ENCODE data around the gene MAPK11. TPM values are rescaled to one million over a fixed set of nuclear protein-coding genes. Genes with fewer than 3 reads are reported as not detected.

MAPK11 gene
- total RNA-seq, 1 experiment from 2014 or later, result 19.3 TPM

- DNase-seq (ENCODE audit: low read depth, low spot score), result no peak
- H3K27me3 ChIP-seq (ENCODE audit: insufficient read depth, low read length), result no peaks in the 10 kb centered on the region
- H2AFZ ChIP-seq (ENCODE audit: low read depth, low read length, poor library complexity, severe bottlenecking), result no peak overlapping the region
- POLR2A ChIA-PET, result no interaction called here
- no peak for ATAC-seq
- no peaks in the 10 kb centered on the region for H3K9me2 ChIP-seq (ENCODE audit: insufficient read depth)
- CTCF ChIA-PET, result no interaction called here
- BruUV-seq (replicated peaks), result TSS peak; percentile 38
- peaks cover 25 to 29% of the 10 kb centered on the region in 2 experiments for H3K4me1 ChIP-seq (ENCODE audit: control insufficient read depth in 1 of 2, insufficient read depth in 2 of 2, low read length in 2 of 2)
- peaks cover 83% of the 10 kb centered on the region for H3K79me2 ChIP-seq (ENCODE audit: insufficient read depth, low read length)
- RAD21 ChIA-PET (ENCODE audit: low non-redundant PET in 1 of 2, low total read pairs in 2 of 2, uncharacterized antibody in 2 of 2, unreplicated experiment in 2 of 2), result no interaction called here
- H4K20me1 ChIP-seq (ENCODE audit: insufficient read depth), result no peaks in the 10 kb centered on the region
- TF ChIP-seq MAX (IDR thresholded peaks at IDR 0.05) (no peak), CBX3 (IDR thresholded peaks at IDR 0.05; ENCODE audit: low read depth) (no peak), CEBPB (IDR thresholded peaks at IDR 0.05; ENCODE audit: low read depth) (no peak), POLR2AphosphoS5 (IDR thresholded peaks at IDR 0.05; ENCODE audit: low read depth, low read length) (no peak), SRF (IDR thresholded peaks at IDR 0.05; ENCODE audit: low read depth) (no peak), JUND (IDR thresholded peaks at IDR 0.05) (no peak)
- intact Hi-C loops (cut with micrococcal nuclease), result no loop called here
- H3K4me3 ChIP-seq (replicated peaks in 1 of 2; ENCODE audit: low read depth in 1 of 2, low read length in 2 of 2), result no peak overlapping the region
- H3K9ac ChIP-seq (ENCODE audit: low read length), result no peak overlapping the region
- no peaks in the 10 kb centered on the region for H3K9me3 ChIP-seq (ENCODE audit: control insufficient read depth in 1 of 2, insufficient read depth in 1 of 2, low read depth in 1 of 2, low read length in 2 of 2)
- peaks cover 18 to 54% of the 10 kb centered on the region in 2 experiments; a peak in 3 of 4 replicates for H3K36me3 ChIP-seq (ENCODE audit: control insufficient read depth in 1 of 2, insufficient read depth in 2 of 2, low read length in 2 of 2)
- no peak overlapping the region for H3K4me2 ChIP-seq (ENCODE audit: low read length)
- H3K27ac ChIP-seq (ENCODE audit: low read depth, low read length), result peak overlapping the region; percentile 45; the same call in 1 of the 2 replicates
These were observed 19.9 kb upstream of the MAPK11 start for GRCh38 chr22:50289942-50290630.

- no peaks in the 10 kb centered on the region for H3K27me3 ChIP-seq (ENCODE audit: insufficient read depth, low read length)
- no TSS peak for BruUV-seq (replicated peaks)
- no peaks in the 10 kb centered on the region for H4K20me1 ChIP-seq (ENCODE audit: insufficient read depth)
- H3K9ac ChIP-seq (ENCODE audit: low read length), result no peak overlapping the region
- no peak overlapping the region for H3K4me2 ChIP-seq (ENCODE audit: low read length)
- no peak overlapping the region for H2AFZ ChIP-seq (ENCODE audit: low read depth, low read length, poor library complexity, severe bottlenecking)
- DNase-seq (ENCODE audit: low read depth, low spot score) (no peak), ATAC-seq (no peak)
- H3K4me3 ChIP-seq (replicated peaks in 1 of 2; ENCODE audit: low read depth in 1 of 2, low read length in 2 of 2), result no peak overlapping the region
- H3K27ac ChIP-seq (ENCODE audit: low read depth, low read length), result peak overlapping the region; percentile 33; the same call in 1 of the 2 replicates
- POLR2A ChIA-PET, result no interaction called here
- H3K36me3 ChIP-seq (ENCODE audit: control insufficient read depth in 1 of 2, insufficient read depth in 2 of 2, low read length in 2 of 2), result peaks cover 18 to 53% of the 10 kb centered on the region in 2 experiments; a peak in 3 of 4 replicates
- no peaks in the 10 kb centered on the region for H3K9me2 ChIP-seq (ENCODE audit: insufficient read depth)
- no peak for TF ChIP-seq CEBPB (IDR thresholded peaks at IDR 0.05; ENCODE audit: low read depth)
- no peak for TF ChIP-seq ELF1 (IDR thresholded peaks at IDR 0.05; ENCODE audit: borderline replicate concordance, low read depth)
- no peak for TF ChIP-seq CBX3 (IDR thresholded peaks at IDR 0.05; ENCODE audit: low read depth)
- intact Hi-C loops (cut with micrococcal nuclease), result no loop called here
- no peaks in the 10 kb centered on the region for H3K9me3 ChIP-seq (ENCODE audit: control insufficient read depth in 1 of 2, insufficient read depth in 1 of 2, low read depth in 1 of 2, low read length in 2 of 2)
- RAD21 ChIA-PET (ENCODE audit: low non-redundant PET in 1 of 2, low total read pairs in 2 of 2, uncharacterized antibody in 2 of 2, unreplicated experiment in 2 of 2), result no interaction called here
- peaks cover 19 to 22% of the 10 kb centered on the region in 2 experiments for H3K4me1 ChIP-seq (ENCODE audit: control insufficient read depth in 1 of 2, insufficient read depth in 2 of 2, low read length in 2 of 2)
- H3K79me2 ChIP-seq (ENCODE audit: insufficient read depth, low read length), result peaks cover 76% of the 10 kb centered on the region
- CTCF ChIA-PET, result no interaction called here
These were observed 19.2 kb upstream of the MAPK11 start for GRCh38 chr22:50289151-50289941.
